Hepatocyte (in vitro differentiated cells): ENCODE measurements around the gene ZFTA.

ENCODE experiments used
- EZH2 ChIP-seq: fragments of 200-600 bp; sonication (generic); IDR thresholded peaks from 2 replicates; pipeline ENCODE4 v1.6.1; 2016; ENCODE audit warnings: antibody characterized with exemption, mild to moderate bottlenecking, borderline replicate concordance
- EZH2phosphoT487 ChIP-seq: fragments of 200-600 bp; sonication (generic); IDR thresholded peaks from one replicate; pipeline ENCODE4 v1.6.1; 2018; ENCODE audit warnings: antibody characterized with exemption, mild to moderate bottlenecking, low read depth, moderate library complexity; ENCODE audit not compliant: unreplicated experiment, severe bottlenecking
- TF ChIP-seq, protein P1 (sequence below): fragments of 200-600 bp; sonication (generic); IDR thresholded peaks from 2 replicates; pipeline ENCODE4 v1.5.1; 2016; ENCODE audit warnings: antibody characterized with exemption, mild to moderate bottlenecking; ENCODE audit not compliant: poor library complexity

DNA sequence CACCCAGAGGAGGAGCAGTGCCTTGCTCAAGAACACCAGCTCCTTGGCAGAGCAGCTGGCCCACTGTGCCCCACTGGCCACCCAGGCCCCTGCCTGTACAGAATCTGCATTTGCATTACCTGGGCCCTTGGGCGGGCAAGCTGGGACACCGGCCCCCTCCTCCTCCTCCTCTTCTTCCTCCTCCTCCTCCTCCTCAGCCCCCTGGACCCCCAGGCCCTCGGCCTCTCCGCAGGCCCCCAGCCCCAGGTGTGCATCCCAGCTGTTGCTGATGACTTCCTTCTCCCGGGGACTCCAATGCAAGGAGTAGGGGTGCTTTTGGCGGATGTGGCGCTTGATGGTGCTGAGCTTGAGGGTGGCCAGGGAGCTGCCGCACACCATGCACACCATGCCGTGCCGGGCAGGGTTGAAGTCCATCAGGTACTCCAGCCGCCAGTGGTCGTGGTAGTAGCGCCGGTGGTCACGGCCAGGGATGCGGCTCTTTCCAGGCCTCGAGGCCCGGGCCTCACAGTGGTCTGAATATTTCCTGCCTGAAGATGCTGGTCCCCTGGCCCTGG is 2.8 kb downstream of the ZFTA start:
- TF ChIP-seq, protein P1, sequence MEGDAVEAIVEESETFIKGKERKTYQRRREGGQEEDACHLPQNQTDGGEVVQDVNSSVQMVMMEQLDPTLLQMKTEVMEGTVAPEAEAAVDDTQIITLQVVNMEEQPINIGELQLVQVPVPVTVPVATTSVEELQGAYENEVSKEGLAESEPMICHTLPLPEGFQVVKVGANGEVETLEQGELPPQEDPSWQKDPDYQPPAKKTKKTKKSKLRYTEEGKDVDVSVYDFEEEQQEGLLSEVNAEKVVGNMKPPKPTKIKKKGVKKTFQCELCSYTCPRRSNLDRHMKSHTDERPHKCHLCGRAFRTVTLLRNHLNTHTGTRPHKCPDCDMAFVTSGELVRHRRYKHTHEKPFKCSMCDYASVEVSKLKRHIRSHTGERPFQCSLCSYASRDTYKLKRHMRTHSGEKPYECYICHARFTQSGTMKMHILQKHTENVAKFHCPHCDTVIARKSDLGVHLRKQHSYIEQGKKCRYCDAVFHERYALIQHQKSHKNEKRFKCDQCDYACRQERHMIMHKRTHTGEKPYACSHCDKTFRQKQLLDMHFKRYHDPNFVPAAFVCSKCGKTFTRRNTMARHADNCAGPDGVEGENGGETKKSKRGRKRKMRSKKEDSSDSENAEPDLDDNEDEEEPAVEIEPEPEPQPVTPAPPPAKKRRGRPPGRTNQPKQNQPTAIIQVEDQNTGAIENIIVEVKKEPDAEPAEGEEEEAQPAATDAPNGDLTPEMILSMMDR, result no peak
- TF ChIP-seq EZH2 (no peak), EZH2phosphoT487 (no peak)
